Spinal cord (tissue), 10 donors: ENCODE data around the gene CATSPER4. TPM values are rescaled to one million over a fixed set of nuclear protein-coding genes. Genes with fewer than 3 reads are reported as not detected.

Experiments used
- DNase-seq, 6 donors: peaks; one replicate each; pipeline versions ENCODE4 v3.0.0 to v3.0.0-alpha.2; 2013 to 2015; ENCODE audit warnings: low spot score in 6 of 6, low read depth in 4 of 6
- H3K27ac ChIP-seq: one replicate; pipeline ENCODE4 v1.5.1; 2013; ENCODE audit warnings: low read depth, low read length, control low read depth
- H3K27me3 ChIP-seq: one replicate; pipeline ENCODE4 v1.6.1; 2013; ENCODE audit warnings: low read length; ENCODE audit not compliant: control insufficient read depth, insufficient read depth
- H3K36me3 ChIP-seq: one replicate; pipeline ENCODE4 v1.6.1; 2013; ENCODE audit warnings: low read length; ENCODE audit not compliant: control insufficient read depth, insufficient read depth
- H3K4me1 ChIP-seq: one replicate; pipeline ENCODE4 v1.6.1; 2013; ENCODE audit warnings: low read length; ENCODE audit not compliant: control insufficient read depth, insufficient read depth
- H3K4me3 ChIP-seq: one replicate; pipeline ENCODE4 v1.5.1; 2013; ENCODE audit warnings: low read depth, low read length, control low read depth
- H3K9me3 ChIP-seq: one replicate; pipeline ENCODE4 v1.6.1; 2013; ENCODE audit warnings: low read length; ENCODE audit not compliant: control insufficient read depth, insufficient read depth
- WGBS: methylation state at CpG from one replicate; pipeline ENCODE4 v1.1.5; 2013; ENCODE audit warnings: missing lambda C conversion rate; ENCODE audit not compliant: insufficient coverage; 5-methylcytosine and 5-hydroxymethylcytosine counted together
- polyA plus RNA-seq, 2 donors: library from polyadenylated mRNA; unstranded; fragments of 120-200 nt; gene quantifications; one replicate each; pipeline ENCODE4 v1.2.1, GENCODE V29; 2013; ENCODE audit not compliant: insufficient read length in 2 of 2
- total RNA-seq, 2 donors: library from RNA; depleted of rRNA in 1 of 2; stranded (reverse); fragments of 120-200 nt in 1 of 2; fragments of >200 nt in 1 of 2; gene quantifications; one replicate each; pipeline versions ENCODE4 v1.2.3 to v1.2.4, GENCODE V29; 2013 to 2014
- donor health status: healthy.

Gene CATSPER4
- total and polyA plus RNA-seq, 4 donors: 0.11 to 0.14 TPM; not detected in 2

GRCh38 chr1:26164036-26164860 lies 26.2 kb upstream of the CATSPER4 start:
- H3K27ac ChIP-seq: no peak overlapping the region
- peak overlapping the region; percentile 41 for H3K4me3 ChIP-seq
- DNase-seq: peak in 2 of 6 donors; percentile 71 to 72
- H3K9me3 ChIP-seq: no peaks in the 10 kb centered on the region
- peaks cover 43% of the 10 kb centered on the region for H3K4me1 ChIP-seq
- 11% methylated on average over 72 of the region's 72 CpGs for WGBS
- no peaks in the 10 kb centered on the region for H3K36me3 ChIP-seq
- H3K27me3 ChIP-seq: peaks cover 4% of the 10 kb centered on the region

GRCh38 chr1:26164861-26165842 lies 25.2 kb upstream of the CATSPER4 start:
- Histone ChIP-seq H3K9me3 (no peaks in the 10 kb centered on the region), H3K27me3 (peaks cover 4% of the 10 kb centered on the region), H3K4me3 (no peak overlapping the region), H3K4me1 (peaks cover 47% of the 10 kb centered on the region), H3K27ac (no peak overlapping the region), H3K36me3 (no peaks in the 10 kb centered on the region)
- WGBS: 70% methylated on average over 13 of the region's 19 CpGs
- DNase-seq: no peak

GRCh38 chr1:26166719-26167281 lies 23.6 kb upstream of the CATSPER4 start:
- WGBS: 91% methylated on average over 3 of the region's 4 CpGs
- Histone ChIP-seq H3K9me3 (no peaks in the 10 kb centered on the region), H3K36me3 (peaks cover 12% of the 10 kb centered on the region), H3K27ac (no peak overlapping the region), H3K4me1 (peaks cover 51% of the 10 kb centered on the region), H3K4me3 (no peak overlapping the region), H3K27me3 (peaks cover 2% of the 10 kb centered on the region)
- no peak for DNase-seq

GRCh38 chr1:26168410-26169197 lies 21.8 kb upstream of the CATSPER4 start, which contains the start of gene C1orf232:
C1orf232 (minus strand) TSS chr1:26168963; CDS start chr1:26168499, 464 bp downstream.
- peak within 1 kb of the TSS; percentile 80 for H3K4me3 ChIP-seq
- no peaks in the 10 kb centered on the region for H3K9me3 ChIP-seq
- WGBS: 33% methylated on average over 4 of the region's 5 CpGs
- H3K4me1 ChIP-seq: peaks cover 47% of the 10 kb centered on the region
- peaks cover 14% of the 10 kb centered on the region for H3K36me3 ChIP-seq
- peak in 2 of 6 donors; percentile 68 to 77 for DNase-seq
- peak within 1 kb of the TSS; percentile 71 for H3K27ac ChIP-seq
- no peaks in the 10 kb centered on the region for H3K27me3 ChIP-seq

- Histone ChIP-seq H3K4me1 (peaks cover 42% of the 10 kb centered on the region), H3K27ac (peak overlapping the region; percentile 71), H3K9me3 (no peaks in the 10 kb centered on the region), H3K27me3 (no peaks in the 10 kb centered on the region), H3K36me3 (peaks cover 14% of the 10 kb centered on the region), H3K4me3 (peak overlapping the region; percentile 80)
- WGBS: 20% methylated on average over 1 of the region's 4 CpGs
- no peak for DNase-seq
Observed at GRCh38 chr1:26169198-26169554, 21.2 kb upstream of the CATSPER4 start.

GRCh38 chr1:26169669-26170471 lies 20.5 kb upstream of the CATSPER4 start, which contains the start of gene ZNF593:
ZNF593 (plus strand) TSS chr1:26169908; CDS start chr1:26169984, 76 bp downstream.
- Histone ChIP-seq H3K27ac (peak within 1 kb of the TSS; percentile 71), H3K9me3 (no peaks in the 10 kb centered on the region), H3K36me3 (peaks cover 14% of the 10 kb centered on the region), H3K4me3 (peak within 1 kb of the TSS; percentile 80), H3K27me3 (no peaks in the 10 kb centered on the region), H3K4me1 (peaks cover 37% of the 10 kb centered on the region)
- WGBS: under 1% methylated on average over 74 of the region's 76 CpGs
- DNase-seq: peak in 5 of 6 donors; percentile 71 to 95 (median 80)

- peaks cover 37% of the 10 kb centered on the region for H3K4me1 ChIP-seq
- H3K9me3 ChIP-seq: no peaks in the 10 kb centered on the region
- H3K36me3 ChIP-seq: peaks cover 14% of the 10 kb centered on the region
- H3K4me3 ChIP-seq: peak overlapping the region; percentile 80
- DNase-seq: no peak
- no peaks in the 10 kb centered on the region for H3K27me3 ChIP-seq
- H3K27ac ChIP-seq: no peak overlapping the region
- 74% methylated on average over 9 of the region's 9 CpGs for WGBS
Observed at GRCh38 chr1:26170472-26170821, 20.0 kb upstream of the CATSPER4 start.
